ENCODE results near the gene ZSCAN18. TPM values are rescaled to one million over a fixed set of nuclear protein-coding genes. Genes with fewer than 3 reads are reported as not detected.

ZSCAN18 gene
- total and polyA plus RNA-seq, 4 donors = 24.0 to 104 (median 60.7) TPM

DNA sequence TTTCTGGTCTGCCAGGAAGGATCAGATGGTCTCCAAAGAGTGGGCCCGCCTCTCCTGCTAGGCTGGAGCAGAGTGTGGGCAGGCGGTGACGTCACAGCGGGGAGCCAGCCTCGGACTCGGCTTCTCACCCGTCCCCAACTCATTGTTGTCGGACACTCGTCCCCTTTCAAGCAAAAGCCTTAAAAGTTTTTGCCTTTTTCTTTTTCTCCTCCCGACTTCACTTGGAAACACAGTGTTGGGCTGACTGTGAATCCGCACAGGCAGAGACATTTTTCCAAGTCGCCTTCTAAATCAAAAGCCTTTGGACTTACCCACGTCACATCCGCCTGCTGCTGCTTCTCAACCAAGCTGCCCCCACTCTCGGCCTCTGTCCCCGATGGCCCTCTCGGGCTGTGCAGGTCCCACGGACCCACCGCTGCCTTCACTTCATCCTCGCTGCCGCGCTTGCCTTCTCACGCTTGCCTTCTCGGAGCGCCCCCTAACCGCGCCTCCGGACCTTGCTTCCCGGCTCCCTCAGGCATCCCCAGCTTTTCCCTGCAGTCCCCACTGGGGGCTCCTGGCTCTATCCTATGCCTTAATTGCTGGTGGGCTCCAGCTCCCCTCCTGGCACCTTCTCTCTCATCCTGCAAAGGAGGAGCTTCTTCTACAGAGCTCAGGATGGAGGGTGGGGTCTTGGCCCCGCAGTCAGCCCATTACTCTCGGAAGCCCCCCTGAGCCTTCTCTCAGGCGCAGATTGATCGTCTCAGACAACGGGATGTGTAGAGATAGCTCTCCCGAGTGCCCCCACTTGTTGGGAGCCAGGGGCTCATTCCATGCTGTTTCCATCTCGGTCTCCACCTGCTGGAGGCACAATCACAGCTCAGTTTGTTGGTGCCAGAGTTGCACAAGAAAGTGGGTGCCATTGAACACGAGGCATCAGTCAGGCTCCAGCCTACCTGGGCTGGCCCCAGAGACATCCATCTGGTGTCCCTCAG, 42.8 kb downstream of the ZSCAN18 start:
- intact Hi-C loops (cut with DNase I) = loop anchor here in 1 of 2 donors (5.0 kb wide), 1 partner anchor 42 kb away; the partner anchor contains the start of gene ZSCAN18
- no peaks in the 10 kb centered on the region for H3K4me1 ChIP-seq (ENCODE audit: control insufficient read depth in 1 of 2, insufficient read depth in 2 of 2, low read length in 2 of 2)
- no peaks in the 10 kb centered on the region for H3K36me3 ChIP-seq (ENCODE audit: control insufficient read depth in 1 of 2, insufficient read depth in 2 of 2, low read length in 1 of 2)
- 19 to 21% methylated on average over 37 of the region's 37 CpGs for WGBS, 2 donors
- ATAC-seq (ENCODE audit: low FRiP score) (no peak), DNase-seq (peak in 1 of 2 donors; percentile 67)
- H3K27me3 ChIP-seq (ENCODE audit: control insufficient read depth in 1 of 2, insufficient read depth in 2 of 2, low read length in 1 of 2) = no peaks in the 10 kb centered on the region
- peak overlapping the region; percentile 15 to 20 for H3K4me3 ChIP-seq (ENCODE audit: low read length in 2 of 2)
- no peak overlapping the region for H3K27ac ChIP-seq (ENCODE audit: low read depth in 1 of 2, low read length in 2 of 2)
- no peaks in the 10 kb centered on the region for H3K9me3 ChIP-seq (ENCODE audit: control insufficient read depth, low read length)

DNA sequence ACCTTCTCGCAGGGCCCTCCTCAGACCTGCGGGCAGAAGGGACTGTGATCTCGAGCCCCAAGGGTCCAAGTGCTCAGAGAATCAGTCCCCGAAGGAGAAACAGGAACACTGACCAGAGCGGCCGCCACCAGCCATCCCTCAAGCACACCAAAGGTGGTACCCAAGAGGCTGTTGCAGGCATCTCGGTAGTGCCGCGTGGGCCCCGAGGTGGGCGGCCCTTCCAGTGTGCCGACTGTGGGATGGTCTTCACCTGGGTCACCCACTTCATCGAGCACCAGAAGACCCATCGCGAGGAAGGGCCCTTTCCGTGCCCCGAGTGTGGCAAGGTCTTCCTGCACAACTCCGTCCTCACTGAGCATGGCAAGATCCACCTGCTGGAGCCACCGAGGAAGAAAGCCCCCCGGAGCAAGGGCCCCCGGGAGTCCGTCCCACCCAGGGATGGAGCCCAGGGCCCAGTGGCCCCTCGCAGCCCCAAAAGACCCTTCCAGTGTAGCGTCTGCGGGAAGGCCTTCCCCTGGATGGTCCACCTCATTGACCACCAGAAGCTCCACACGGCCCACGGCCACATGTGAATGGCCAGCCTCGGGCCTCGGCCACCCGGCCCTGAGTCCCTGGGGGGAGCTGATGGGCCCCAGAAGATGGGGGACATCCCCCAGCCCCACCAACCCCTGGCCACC, 44.4 kb downstream of the ZSCAN18 start:
- ATAC-seq (ENCODE audit: low FRiP score) (no peak), DNase-seq (no peak)
- 95% methylated on average over 25 to 30 of the region's 30 CpGs for WGBS, 2 donors
- H3K4me1 ChIP-seq (ENCODE audit: control insufficient read depth in 1 of 2, insufficient read depth in 2 of 2, low read length in 2 of 2) = no peaks in the 10 kb centered on the region
- no peaks in the 10 kb centered on the region for H3K9me3 ChIP-seq (ENCODE audit: control insufficient read depth, low read length)
- H3K27ac ChIP-seq (ENCODE audit: low read depth in 1 of 2, low read length in 2 of 2) = no peak overlapping the region
- intact Hi-C loops (cut with DNase I) = no loop called here
- H3K4me3 ChIP-seq (ENCODE audit: low read length in 2 of 2) = no peak overlapping the region
- no peaks in the 10 kb centered on the region for H3K36me3 ChIP-seq (ENCODE audit: control insufficient read depth in 1 of 2, insufficient read depth in 2 of 2, low read length in 1 of 2)
- no peaks in the 10 kb centered on the region for H3K27me3 ChIP-seq (ENCODE audit: control insufficient read depth in 1 of 2, insufficient read depth in 2 of 2, low read length in 1 of 2)

DNA sequence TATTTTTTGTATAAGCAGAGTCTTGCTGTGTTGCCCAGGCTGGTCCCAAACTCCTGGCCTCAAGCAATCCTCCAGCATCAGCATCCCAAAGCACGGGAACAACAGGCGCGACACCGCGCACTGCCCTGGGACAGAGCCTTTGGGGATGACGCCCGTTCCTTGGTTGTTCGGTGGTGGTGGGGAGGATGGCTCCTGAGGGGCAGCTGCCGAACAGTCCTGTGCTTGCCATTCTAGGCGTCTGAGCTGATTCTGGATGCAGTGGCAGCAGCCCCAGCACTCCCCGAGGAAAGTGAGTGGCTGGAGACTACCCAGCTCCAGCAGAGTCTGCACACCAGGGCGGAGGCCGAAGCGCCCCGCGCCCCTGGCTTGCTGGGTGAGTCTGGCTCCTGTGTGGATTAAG, 45.8 kb downstream of the ZSCAN18 start:
- intact Hi-C loops (cut with DNase I) = no loop called here
- Histone ChIP-seq H3K36me3 (ENCODE audit: control insufficient read depth in 1 of 2, insufficient read depth in 2 of 2, low read length in 1 of 2) (no peaks in the 10 kb centered on the region), H3K9me3 (ENCODE audit: control insufficient read depth, low read length) (peaks cover 4% of the 10 kb centered on the region), H3K27ac (ENCODE audit: low read depth in 1 of 2, low read length in 2 of 2) (no peak overlapping the region), H3K27me3 (ENCODE audit: control insufficient read depth in 1 of 2, insufficient read depth in 2 of 2, low read length in 1 of 2) (no peaks in the 10 kb centered on the region), H3K4me3 (ENCODE audit: low read length in 2 of 2) (no peak overlapping the region), H3K4me1 (ENCODE audit: control insufficient read depth in 1 of 2, insufficient read depth in 2 of 2, low read length in 2 of 2) (no peaks in the 10 kb centered on the region)
- WGBS, 2 donors = 95 to 97% methylated on average over 16 of the region's 16 CpGs
- ATAC-seq (ENCODE audit: low FRiP score) (no peak), DNase-seq (no peak)

DNA sequence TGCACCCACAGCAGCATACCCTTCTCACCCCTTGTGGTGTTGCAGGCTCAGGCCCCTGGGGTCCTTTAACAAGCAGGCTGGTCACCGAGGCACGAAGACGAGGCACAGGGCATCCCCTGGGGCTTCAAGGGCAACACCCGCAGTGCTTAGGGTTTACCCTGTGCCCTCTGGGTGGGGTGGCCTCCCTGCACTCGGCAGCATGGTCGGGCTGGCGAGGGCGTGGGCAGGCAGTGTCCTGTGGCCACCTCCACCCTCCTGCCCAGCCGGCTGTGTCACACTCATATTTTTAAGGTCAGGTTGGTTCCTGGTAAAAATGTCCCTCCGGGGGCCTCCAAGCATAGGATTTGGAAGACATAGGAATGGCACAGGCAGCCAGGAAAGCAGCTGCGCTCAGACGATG, 50.4 kb downstream of the ZSCAN18 start:
- DNase-seq (no peak), ATAC-seq (ENCODE audit: low FRiP score) (no peak)
- peaks cover 26% of the 10 kb centered on the region for H3K9me3 ChIP-seq (ENCODE audit: control insufficient read depth, low read length)

DNA sequence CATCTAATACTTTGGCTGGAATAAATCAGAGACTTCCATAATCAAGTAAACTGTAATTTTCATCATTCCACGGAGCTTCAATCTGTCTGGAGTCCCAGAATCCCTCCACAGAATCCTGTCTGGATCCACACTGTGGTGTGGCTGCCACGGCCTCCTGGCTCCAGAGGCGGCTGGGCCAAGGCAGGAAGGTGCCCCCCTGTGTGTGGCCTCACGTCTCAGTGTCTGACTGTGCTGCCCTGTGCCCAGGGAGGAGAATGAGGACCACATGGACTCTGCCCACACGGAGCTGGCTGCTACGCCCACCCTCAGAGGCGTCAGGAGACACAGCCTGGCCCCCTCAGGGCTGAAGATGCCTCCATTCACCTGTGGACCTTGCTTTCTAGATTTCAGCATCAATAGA, 51.2 kb downstream of the ZSCAN18 start:
- H3K4me3 ChIP-seq (ENCODE audit: low read length in 2 of 2) = no peak overlapping the region
- ATAC-seq (ENCODE audit: low FRiP score) = no peak
- no peaks in the 10 kb centered on the region for H3K4me1 ChIP-seq (ENCODE audit: control insufficient read depth in 1 of 2, insufficient read depth in 2 of 2, low read length in 2 of 2)
- H3K9me3 ChIP-seq (ENCODE audit: control insufficient read depth, low read length) = peaks cover 28% of the 10 kb centered on the region
- no peaks in the 10 kb centered on the region for H3K27me3 ChIP-seq (ENCODE audit: control insufficient read depth in 1 of 2, insufficient read depth in 2 of 2, low read length in 1 of 2)
- no peaks in the 10 kb centered on the region for H3K36me3 ChIP-seq (ENCODE audit: control insufficient read depth in 1 of 2, insufficient read depth in 2 of 2, low read length in 1 of 2)
- no peak overlapping the region for H3K27ac ChIP-seq (ENCODE audit: low read depth in 1 of 2, low read length in 2 of 2)
- intact Hi-C loops (cut with DNase I) = no loop called here
- no peak for DNase-seq
- WGBS, 2 donors = 86 to 90% methylated on average over 7 of the region's 7 CpGs

More for the DNA sequence above, 50.4 kb downstream of the ZSCAN18 start:
- WGBS, 2 donors = 95% methylated on average over 12 of the region's 12 CpGs
- H3K4me3 ChIP-seq (ENCODE audit: low read length in 2 of 2) = no peak overlapping the region
- intact Hi-C loops (cut with DNase I) = no loop called here
- no peaks in the 10 kb centered on the region for H3K36me3 ChIP-seq (ENCODE audit: control insufficient read depth in 1 of 2, insufficient read depth in 2 of 2, low read length in 1 of 2)
- no peaks in the 10 kb centered on the region for H3K4me1 ChIP-seq (ENCODE audit: control insufficient read depth in 1 of 2, insufficient read depth in 2 of 2, low read length in 2 of 2)
- no peak overlapping the region for H3K27ac ChIP-seq (ENCODE audit: low read depth in 1 of 2, low read length in 2 of 2)
- H3K27me3 ChIP-seq (ENCODE audit: control insufficient read depth in 1 of 2, insufficient read depth in 2 of 2, low read length in 1 of 2) = no peaks in the 10 kb centered on the region

DNA sequence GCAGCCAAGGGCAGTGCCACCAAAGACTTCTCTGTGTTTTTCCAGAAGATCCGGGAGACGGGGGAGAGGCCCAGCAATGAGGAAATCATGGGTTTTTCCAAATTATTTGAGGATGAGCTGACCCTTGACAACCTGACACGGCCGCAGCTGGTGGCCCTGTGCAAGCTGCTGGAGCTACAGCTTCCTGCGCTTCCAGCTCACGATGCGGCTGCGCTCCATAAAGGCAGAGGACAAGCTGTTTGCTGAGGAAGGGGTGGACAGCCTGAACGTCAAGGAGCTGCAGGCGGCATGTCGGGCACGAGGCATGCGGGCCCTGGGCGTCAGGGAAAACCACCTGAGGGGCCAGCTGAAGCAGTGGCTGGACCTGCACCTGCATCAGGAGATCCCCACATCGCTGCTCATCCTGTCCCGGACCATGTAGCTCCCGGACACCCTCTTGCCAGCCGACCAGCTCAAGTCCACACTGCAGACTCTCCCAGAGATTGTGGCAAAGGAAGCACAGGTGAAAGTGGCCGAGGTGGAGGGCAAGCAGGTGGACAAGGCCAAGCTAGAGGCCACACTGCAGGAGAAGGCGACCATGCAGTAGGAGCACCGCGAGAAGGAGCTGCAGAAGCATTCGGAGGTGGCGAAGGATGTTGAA, 52.5 kb downstream of the ZSCAN18 start:
- Histone ChIP-seq H3K4me1 (ENCODE audit: control insufficient read depth in 1 of 2, insufficient read depth in 2 of 2, low read length in 2 of 2) (no peaks in the 10 kb centered on the region), H3K36me3 (ENCODE audit: control insufficient read depth in 1 of 2, insufficient read depth in 2 of 2, low read length in 1 of 2) (no peaks in the 10 kb centered on the region), H3K9me3 (ENCODE audit: control insufficient read depth, low read length) (peaks cover 33% of the 10 kb centered on the region), H3K27ac (ENCODE audit: low read depth in 1 of 2, low read length in 2 of 2) (no peak overlapping the region), H3K4me3 (ENCODE audit: low read length in 2 of 2) (no peak overlapping the region), H3K27me3 (ENCODE audit: control insufficient read depth in 1 of 2, insufficient read depth in 2 of 2, low read length in 1 of 2) (no peaks in the 10 kb centered on the region)
- DNase-seq (no peak), ATAC-seq (ENCODE audit: low FRiP score) (no peak)
- WGBS, 2 donors = 96% methylated on average over 24 of the region's 24 CpGs
- intact Hi-C loops (cut with DNase I) = no loop called here

DNA sequence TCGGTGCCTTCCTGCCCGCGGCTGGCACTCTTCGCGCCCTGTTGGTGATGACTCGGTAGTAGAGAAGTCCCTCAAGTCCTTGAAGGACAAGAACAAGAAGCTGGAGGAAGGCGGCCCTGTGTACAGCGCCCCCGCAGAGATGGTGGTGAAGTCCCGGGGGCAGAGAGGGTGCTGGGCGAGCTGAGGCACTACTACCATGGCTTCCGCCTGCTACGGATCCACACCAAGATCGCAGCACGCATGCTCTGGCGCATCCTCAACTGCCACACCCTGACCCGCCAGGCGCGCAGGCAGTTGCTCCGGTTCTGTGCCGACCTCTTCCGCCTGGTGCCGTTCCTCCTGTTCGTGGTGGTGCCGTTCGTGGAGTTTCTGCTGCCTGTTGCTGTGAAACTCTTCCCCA, 53.1 kb downstream of the ZSCAN18 start:
- Histone ChIP-seq H3K27me3 (ENCODE audit: control insufficient read depth in 1 of 2, insufficient read depth in 2 of 2, low read length in 1 of 2) (no peaks in the 10 kb centered on the region), H3K36me3 (ENCODE audit: control insufficient read depth in 1 of 2, insufficient read depth in 2 of 2, low read length in 1 of 2) (no peaks in the 10 kb centered on the region), H3K9me3 (ENCODE audit: control insufficient read depth, low read length) (peaks cover 33% of the 10 kb centered on the region), H3K4me1 (ENCODE audit: control insufficient read depth in 1 of 2, insufficient read depth in 2 of 2, low read length in 2 of 2) (no peaks in the 10 kb centered on the region), H3K4me3 (ENCODE audit: low read length in 2 of 2) (no peak overlapping the region), H3K27ac (ENCODE audit: low read depth in 1 of 2, low read length in 2 of 2) (no peak overlapping the region)
- DNase-seq (no peak), ATAC-seq (ENCODE audit: low FRiP score) (no peak)
- WGBS, 2 donors = 92 to 93% methylated on average over 26 of the region's 26 CpGs
- intact Hi-C loops (cut with DNase I) = no loop called here

DNA sequence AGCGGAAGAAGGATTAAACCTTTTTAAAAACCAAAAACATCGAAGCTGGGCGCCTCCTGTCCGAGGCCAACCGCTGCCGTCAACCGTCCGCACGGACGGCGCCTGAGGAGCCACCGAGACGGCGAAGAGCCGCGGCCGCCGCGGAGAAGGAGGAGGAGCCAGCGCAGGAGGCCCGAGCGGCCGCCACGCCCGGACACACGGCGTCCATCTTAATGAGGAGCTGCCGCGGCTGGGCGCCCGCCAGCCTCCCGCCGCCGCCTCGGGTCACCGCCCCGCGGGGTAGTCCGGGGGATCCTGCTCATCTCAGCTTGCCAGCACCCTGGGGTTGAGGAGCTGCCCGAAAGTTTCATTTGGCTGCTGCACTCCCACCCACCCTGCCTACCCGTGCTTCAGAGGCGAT, 53.6 kb downstream of the ZSCAN18 start:
- Histone ChIP-seq H3K4me3 (ENCODE audit: low read length in 2 of 2) (no peak overlapping the region), H3K36me3 (ENCODE audit: control insufficient read depth in 1 of 2, insufficient read depth in 2 of 2, low read length in 1 of 2) (no peaks in the 10 kb centered on the region), H3K27ac (ENCODE audit: low read depth in 1 of 2, low read length in 2 of 2) (no peak overlapping the region), H3K27me3 (ENCODE audit: control insufficient read depth in 1 of 2, insufficient read depth in 2 of 2, low read length in 1 of 2) (no peaks in the 10 kb centered on the region), H3K4me1 (ENCODE audit: control insufficient read depth in 1 of 2, insufficient read depth in 2 of 2, low read length in 2 of 2) (no peaks in the 10 kb centered on the region), H3K9me3 (ENCODE audit: control insufficient read depth, low read length) (peaks cover 33% of the 10 kb centered on the region)
- ATAC-seq (ENCODE audit: low FRiP score) = no peak
- no peak for DNase-seq
- 54 to 62% methylated on average over 42 of the region's 42 CpGs for WGBS, 2 donors
- intact Hi-C loops (cut with DNase I) = no loop called here

All from aorta (tissue), 5 donors.